Trophoblast cell (in vitro differentiated cells and primary cell): ENCODE measurements around the gene TMOD1.
A peak's percentile ranks its signal among the peaks of the same experiment; 100 is the strongest.

Source experiments
- DNase-seq, 2 donors: peaks; one replicate each; pipeline ENCODE4 v3.0.0-alpha.2; 2016
- H2AFZ ChIP-seq: 2 replicates; pipeline ENCODE4 v1.6.1; 2013; ENCODE audit warnings: low read length, moderate library complexity, mild to moderate bottlenecking; ENCODE audit not compliant: insufficient read depth, poor library complexity
- H2AK5ac ChIP-seq: 2 replicates; pipeline ENCODE4 v1.6.1; 2013; ENCODE audit warnings: mild to moderate bottlenecking, low read length
- H2BK120ac ChIP-seq: 2 replicates; pipeline ENCODE4 v1.6.1; 2013; ENCODE audit warnings: low read length, mild to moderate bottlenecking, moderate library complexity; ENCODE audit not compliant: insufficient read depth, poor library complexity
- H2BK12ac ChIP-seq: 2 replicates; pipeline ENCODE4 v1.6.1; 2013; ENCODE audit warnings: mild to moderate bottlenecking, low read length, moderate library complexity
- H2BK5ac ChIP-seq: 2 replicates; pipeline ENCODE4 v1.6.1; 2013; ENCODE audit warnings: low read length, low read depth, moderate library complexity, mild to moderate bottlenecking; ENCODE audit not compliant: poor library complexity
- H3K14ac ChIP-seq: 2 replicates; pipeline ENCODE4 v1.6.1; 2013; ENCODE audit warnings: mild to moderate bottlenecking, low read length
- H3K18ac ChIP-seq: 2 replicates; pipeline ENCODE4 v1.6.1; 2013; ENCODE audit warnings: mild to moderate bottlenecking, low read length
- H3K23ac ChIP-seq: 2 replicates; pipeline ENCODE4 v1.6.1; 2013; ENCODE audit warnings: low read length
- H3K27ac ChIP-seq: 2 replicates; pipeline ENCODE4 v1.5.1; 2013; ENCODE audit warnings: low read depth, mild to moderate bottlenecking, inconsistent platforms, low read length, moderate library complexity
- H3K27me3 ChIP-seq: 2 replicates; pipeline ENCODE4 v1.6.1; 2013; ENCODE audit warnings: inconsistent platforms, mild to moderate bottlenecking, low read length, moderate library complexity; ENCODE audit not compliant: insufficient read depth
- H3K36me3 ChIP-seq, 2 experiments: 1 replicate in 1 of 2; 2 replicates in 1 of 2; pipeline ENCODE4 v1.6.1; 2013; ENCODE audit warnings: low read length in 2 of 2, mild to moderate bottlenecking in 2 of 2, moderate library complexity in 1 of 2; ENCODE audit not compliant: insufficient read depth in 2 of 2, control insufficient read depth in 1 of 2
- H3K4ac ChIP-seq: 2 replicates; pipeline ENCODE4 v1.6.1; 2013; ENCODE audit warnings: low read depth, mild to moderate bottlenecking, low read length, moderate library complexity
- H3K4me1 ChIP-seq, 2 experiments: 1 replicate in 1 of 2; 2 replicates in 1 of 2; pipeline ENCODE4 v1.6.1; 2013; ENCODE audit warnings: low read length in 2 of 2, mild to moderate bottlenecking in 2 of 2, moderate library complexity in 1 of 2; ENCODE audit not compliant: insufficient read depth in 2 of 2, control insufficient read depth in 1 of 2
- H3K4me2 ChIP-seq: 2 replicates; pipeline ENCODE4 v1.6.1; 2013; ENCODE audit warnings: inconsistent platforms, mild to moderate bottlenecking, low read length, moderate library complexity
- H3K4me3 ChIP-seq: 2 replicates; pipeline ENCODE4 v1.5.1; 2013; ENCODE audit warnings: mild to moderate bottlenecking, low read depth, low read length, inconsistent platforms
- H3K79me1 ChIP-seq: one replicate; pipeline ENCODE4 v1.6.1; 2013; ENCODE audit warnings: low read length
- H3K79me2 ChIP-seq: 2 replicates; pipeline ENCODE4 v1.6.1; 2013; ENCODE audit warnings: low read length, mild to moderate bottlenecking; ENCODE audit not compliant: control insufficient read depth, insufficient read depth, poor library complexity
- H3K9ac ChIP-seq: 2 replicates; pipeline ENCODE4 v1.6.1; 2013; ENCODE audit warnings: mild to moderate bottlenecking, low read length
- H3K9me3 ChIP-seq: 2 replicates; pipeline ENCODE4 v1.6.1; 2013; ENCODE audit warnings: low read depth, mild to moderate bottlenecking, control low read depth, inconsistent platforms, low read length; ENCODE audit not compliant: insufficient read depth
- H4K12ac ChIP-seq: 2 replicates; pipeline ENCODE4 v1.6.1; 2013; ENCODE audit warnings: low read depth, mild to moderate bottlenecking, low read length, moderate library complexity
- H4K8ac ChIP-seq: 2 replicates; pipeline ENCODE4 v1.6.1; 2013; ENCODE audit warnings: low read depth, mild to moderate bottlenecking, low read length, moderate library complexity
- H4K91ac ChIP-seq: one replicate; pipeline ENCODE4 v1.6.1; 2013; ENCODE audit warnings: low read depth, mild to moderate bottlenecking, low read length, moderate library complexity
- WGBS: extraction: QIAGEN DNeasy Blood & Tissue Kit; methylation state at CpG from one replicate; pipeline ENCODE4 v1.1.7; 2013; ENCODE audit warnings: missing lambda C conversion rate; ENCODE audit not compliant: insufficient read length, insufficient coverage; ENCODE audit errors: extremely low coverage; 5-methylcytosine and 5-hydroxymethylcytosine counted together

Gene TMOD1

GRCh38 chr9:97598461-97599288 lies 97.2 kb downstream of the TMOD1 start:
- Histone ChIP-seq H2BK12ac (no peak overlapping the region), H3K27me3 (no peaks in the 10 kb centered on the region)
- WGBS: no CpG with 5 or more reads among the region's 11 CpGs

GRCh38 chr9:97599314-97599846 lies 97.9 kb downstream of the TMOD1 start:
- no peak overlapping the region for H2BK120ac ChIP-seq
- no peaks in the 10 kb centered on the region for H3K79me1 ChIP-seq
- no peak overlapping the region for H2AFZ ChIP-seq
- H3K36me3 ChIP-seq: peaks cover 16 to 27% of the 10 kb centered on the region in 2 experiments
- no peaks in the 10 kb centered on the region for H3K9me3 ChIP-seq
- no peak overlapping the region for H3K4ac ChIP-seq
- no peak overlapping the region for H4K91ac ChIP-seq
- no peak overlapping the region for H2AK5ac ChIP-seq
- no peak overlapping the region for H4K12ac ChIP-seq
- H3K4me1 ChIP-seq: peaks cover 3% of the 10 kb centered on the region in 2 experiments
- WGBS: no CpG with 5 or more reads among the region's 7 CpGs
- no peaks in the 10 kb centered on the region for H3K79me2 ChIP-seq
- no peak overlapping the region for H4K8ac ChIP-seq
- H2BK5ac ChIP-seq: no peak overlapping the region
- no peaks in the 10 kb centered on the region for H3K27me3 ChIP-seq
- no peak overlapping the region for H3K23ac ChIP-seq
- DNase-seq: no peak
- no peak overlapping the region for H3K27ac ChIP-seq
- no peak overlapping the region for H3K4me3 ChIP-seq
- no peak overlapping the region for H3K9ac ChIP-seq
- H3K4me2 ChIP-seq: no peak overlapping the region
- H3K14ac ChIP-seq: no peak overlapping the region
- H2BK12ac ChIP-seq: no peak overlapping the region
- H3K18ac ChIP-seq: no peak overlapping the region

More at GRCh38 chr9:97598461-97599288, 97.2 kb downstream of the TMOD1 start:
- H3K36me3 ChIP-seq: peaks cover 13 to 24% of the 10 kb centered on the region in 2 experiments
- H2AFZ ChIP-seq: no peak overlapping the region
- no peak overlapping the region for H4K12ac ChIP-seq
- H3K27ac ChIP-seq: no peak overlapping the region
- H3K14ac ChIP-seq: no peak overlapping the region
- no peak overlapping the region for H2BK5ac ChIP-seq
- H3K23ac ChIP-seq: no peak overlapping the region
- H3K9ac ChIP-seq: no peak overlapping the region
- H4K8ac ChIP-seq: no peak overlapping the region
- no peak overlapping the region for H3K18ac ChIP-seq
- H3K79me1 ChIP-seq: no peaks in the 10 kb centered on the region
- H3K4ac ChIP-seq: no peak overlapping the region
- no peak overlapping the region for H4K91ac ChIP-seq
- no peaks in the 10 kb centered on the region for H3K9me3 ChIP-seq
- no peak overlapping the region for H3K4me2 ChIP-seq
- DNase-seq: peak; percentile 58 to 81
- H2BK120ac ChIP-seq: no peak overlapping the region
- H2AK5ac ChIP-seq: no peak overlapping the region
- H3K79me2 ChIP-seq: no peaks in the 10 kb centered on the region
- H3K4me1 ChIP-seq: peaks cover 3% of the 10 kb centered on the region in 2 experiments
- no peak overlapping the region for H3K4me3 ChIP-seq

- Histone ChIP-seq H3K23ac (no peak overlapping the region), H4K12ac (no peak overlapping the region)
- no CpG with 5 or more reads among the region's 8 CpGs for WGBS
Measured at GRCh38 chr9:97600531-97601227, 99.2 kb downstream of the TMOD1 start.

DNA sequence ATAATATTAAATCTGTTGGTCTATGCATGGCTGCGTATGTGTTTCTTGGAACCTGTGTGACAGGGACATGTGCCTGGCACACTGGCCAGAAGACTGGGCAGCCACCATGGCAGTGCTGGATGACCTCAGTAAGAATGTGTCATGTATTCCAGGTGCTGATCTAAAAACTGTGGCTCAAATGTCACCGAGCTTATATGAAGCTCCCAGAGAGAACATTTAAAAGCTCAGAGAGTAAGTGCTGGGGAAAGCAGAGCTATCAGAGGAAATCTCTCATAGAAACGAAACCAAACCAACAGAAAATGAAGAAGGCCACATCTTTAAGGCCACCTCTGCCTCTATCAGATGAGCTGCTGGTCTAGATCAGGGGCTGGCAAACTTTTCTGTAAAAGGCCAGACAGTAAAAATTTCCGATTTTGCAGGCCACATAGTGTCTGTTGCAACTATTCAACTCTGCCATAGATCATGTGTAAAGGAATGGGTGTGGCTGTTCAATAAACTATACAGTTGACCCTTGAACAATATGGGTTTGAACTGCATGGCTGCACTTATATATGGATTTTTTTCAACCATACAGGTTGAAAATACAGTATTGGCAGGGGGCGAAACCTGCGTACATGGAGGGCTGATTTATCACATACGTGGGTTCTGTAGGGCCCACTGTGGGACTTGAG lies 99.9 kb downstream of the TMOD1 start:
- Histone ChIP-seq H2AFZ (no peak overlapping the region), H4K8ac (no peak overlapping the region), H3K79me2 (no peaks in the 10 kb centered on the region), H2BK5ac (no peak overlapping the region), H3K79me1 (no peaks in the 10 kb centered on the region), H4K12ac (no peak overlapping the region), H2BK12ac (no peak overlapping the region), H3K14ac (no peak overlapping the region), H2AK5ac (no peak overlapping the region), H3K4me3 (no peak overlapping the region), H3K9me3 (no peaks in the 10 kb centered on the region), H3K36me3 (peaks cover 28 to 41% of the 10 kb centered on the region in 2 experiments), H3K4me2 (no peak overlapping the region), H3K4ac (no peak overlapping the region), H3K27me3 (no peaks in the 10 kb centered on the region), H4K91ac (no peak overlapping the region), H3K9ac (no peak overlapping the region), H3K4me1 (peaks cover 3% of the 10 kb centered on the region in 2 experiments), H2BK120ac (no peak overlapping the region), H3K18ac (no peak overlapping the region), H3K23ac (no peak overlapping the region), H3K27ac (no peak overlapping the region)
- WGBS: no CpG with 5 or more reads among the region's 7 CpGs
- no peak for DNase-seq

More at GRCh38 chr9:97600531-97601227, 99.2 kb downstream of the TMOD1 start:
- H3K4me3 ChIP-seq: no peak overlapping the region
- no peak overlapping the region for H3K4me2 ChIP-seq
- H3K4ac ChIP-seq: no peak overlapping the region
- no peak overlapping the region for H3K14ac ChIP-seq
- H3K4me1 ChIP-seq: peaks cover 3% of the 10 kb centered on the region in 2 experiments
- H2BK12ac ChIP-seq: no peak overlapping the region
- DNase-seq: no peak
- H3K9ac ChIP-seq: no peak overlapping the region
- peaks cover 26 to 38% of the 10 kb centered on the region in 2 experiments for H3K36me3 ChIP-seq
- no peak overlapping the region for H4K8ac ChIP-seq
- no peaks in the 10 kb centered on the region for H3K79me1 ChIP-seq
- no peaks in the 10 kb centered on the region for H3K9me3 ChIP-seq
- no peak overlapping the region for H4K91ac ChIP-seq
- no peaks in the 10 kb centered on the region for H3K27me3 ChIP-seq
- no peak overlapping the region for H2BK120ac ChIP-seq
- no peak overlapping the region for H3K18ac ChIP-seq
- no peak overlapping the region for H3K27ac ChIP-seq
- no peak overlapping the region for H2AK5ac ChIP-seq
- no peak overlapping the region for H2BK5ac ChIP-seq
- H3K79me2 ChIP-seq: no peaks in the 10 kb centered on the region
- H2AFZ ChIP-seq: no peak overlapping the region
